BJ (cell line): ENCODE measurements around the gene NLGN1. TPM values are rescaled to one million over a fixed set of nuclear protein-coding genes. Genes with fewer than 3 reads are reported as not detected.

Experiments
- CTCF ChIA-PET: fragments of 350-600 bp; formaldehyde crosslinking; extraction: SDS; loops from one replicate; lab custom pipeline; 2021; ENCODE audit warnings: antibody characterized with exemption, inconsistent platforms; lab: Yijun Ruan, JAX
- POLR2A ChIA-PET: fragments of 300-600 bp; sonication (Branson Sonifier 250); formaldehyde crosslinking; extraction: SDS; loops from one replicate; lab custom pipeline; 2021; ENCODE audit warnings: antibody characterized with exemption; lab: Charles Lee
- DNase-seq: peaks from one replicate; pipeline ENCODE4 v3.0.0-alpha.2; 2011; ENCODE audit warnings: low read depth
- H3K27me3 ChIP-seq: 2 replicates; pipeline ENCODE4 v1.6.0; 2011; ENCODE audit warnings: low read length; ENCODE audit not compliant: control insufficient read depth, insufficient read depth
- H3K36me3 ChIP-seq: 2 replicates; pipeline ENCODE4 v1.5.1; 2011; ENCODE audit warnings: low read length; ENCODE audit not compliant: control insufficient read depth, insufficient read depth
- H3K4me3 ChIP-seq: 2 replicates; pipeline ENCODE4 v1.5.1; 2011; ENCODE audit warnings: low read depth, mild to moderate bottlenecking, control low read depth, low read length
- polyA plus RNA-seq: library from polyadenylated mRNA; depleted of rRNA; stranded (reverse); fragments of >200 nt; gene quantifications from 2 replicates; pipeline ENCODE4 v1.2.3, GENCODE V29; 2011
- TF ChIP-seq, protein P1 (sequence below): IDR thresholded peaks from 2 replicates; pipeline ENCODE4 v1.5.1; 2011; ENCODE audit warnings: low read depth, mild to moderate bottlenecking, control low read depth, inconsistent platforms, low read length, moderate library complexity; ENCODE audit not compliant: insufficient read depth

Gene NLGN1
- polyA plus RNA-seq, 1 experiment = 15.5 TPM

DNA sequence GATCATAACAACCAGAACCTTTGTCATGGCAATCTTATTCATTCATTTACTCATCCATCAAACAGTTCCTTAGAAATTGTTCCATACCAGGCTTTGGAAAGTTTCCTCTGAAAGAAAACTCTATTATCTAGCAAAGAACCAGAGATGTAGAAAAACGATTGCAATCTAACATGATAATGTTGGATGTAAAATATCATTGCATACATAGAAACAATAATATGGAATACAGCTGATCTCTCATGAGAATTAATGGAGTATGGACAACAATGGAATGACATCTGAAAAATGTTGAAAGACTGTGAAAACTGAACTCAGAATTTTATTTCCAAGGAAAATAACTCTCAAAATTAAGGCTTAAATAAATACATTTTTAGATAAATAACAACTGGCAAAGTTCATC is 665.4 kb downstream of the NLGN1 start:
- POLR2A ChIA-PET = no interaction called here
- H3K4me3 ChIP-seq = no peak overlapping the region
- no peak for DNase-seq
- CTCF ChIA-PET = no interaction called here
- H3K36me3 ChIP-seq = no peaks in the 10 kb centered on the region
- TF ChIP-seq, protein P1, sequence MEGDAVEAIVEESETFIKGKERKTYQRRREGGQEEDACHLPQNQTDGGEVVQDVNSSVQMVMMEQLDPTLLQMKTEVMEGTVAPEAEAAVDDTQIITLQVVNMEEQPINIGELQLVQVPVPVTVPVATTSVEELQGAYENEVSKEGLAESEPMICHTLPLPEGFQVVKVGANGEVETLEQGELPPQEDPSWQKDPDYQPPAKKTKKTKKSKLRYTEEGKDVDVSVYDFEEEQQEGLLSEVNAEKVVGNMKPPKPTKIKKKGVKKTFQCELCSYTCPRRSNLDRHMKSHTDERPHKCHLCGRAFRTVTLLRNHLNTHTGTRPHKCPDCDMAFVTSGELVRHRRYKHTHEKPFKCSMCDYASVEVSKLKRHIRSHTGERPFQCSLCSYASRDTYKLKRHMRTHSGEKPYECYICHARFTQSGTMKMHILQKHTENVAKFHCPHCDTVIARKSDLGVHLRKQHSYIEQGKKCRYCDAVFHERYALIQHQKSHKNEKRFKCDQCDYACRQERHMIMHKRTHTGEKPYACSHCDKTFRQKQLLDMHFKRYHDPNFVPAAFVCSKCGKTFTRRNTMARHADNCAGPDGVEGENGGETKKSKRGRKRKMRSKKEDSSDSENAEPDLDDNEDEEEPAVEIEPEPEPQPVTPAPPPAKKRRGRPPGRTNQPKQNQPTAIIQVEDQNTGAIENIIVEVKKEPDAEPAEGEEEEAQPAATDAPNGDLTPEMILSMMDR = no peak
- no peaks in the 10 kb centered on the region for H3K27me3 ChIP-seq

DNA sequence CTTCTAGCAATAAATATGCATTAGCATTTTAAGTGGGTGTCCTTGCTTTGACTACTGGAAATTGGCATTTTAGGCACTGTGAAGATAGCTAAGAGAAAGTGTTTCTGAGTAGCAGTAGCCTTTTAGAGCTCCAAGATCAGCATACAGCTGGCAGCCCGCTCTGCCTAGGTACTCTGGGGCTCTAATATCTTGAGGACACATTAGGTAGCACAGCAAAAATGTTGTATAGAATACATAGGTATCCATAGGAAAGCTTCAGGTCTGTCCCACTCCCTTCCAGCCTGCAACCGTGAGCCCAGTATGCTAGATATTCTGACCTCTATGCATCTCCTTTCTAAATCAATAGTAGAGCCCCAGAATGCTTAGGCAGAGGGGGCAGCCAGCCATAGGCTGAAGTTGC is 670.5 kb downstream of the NLGN1 start:
- ChIA-PET POLR2A (no interaction called here), CTCF (interaction anchor here (0.6 kb wide), 1 partner anchor 1066 kb away, joined by 3 read pairs; no protein-coding TSS in a partner anchor)
- TF ChIP-seq, protein P1 = no peak
- Histone ChIP-seq H3K36me3 (no peaks in the 10 kb centered on the region), H3K27me3 (no peaks in the 10 kb centered on the region), H3K4me3 (no peak overlapping the region)
- no peak for DNase-seq

DNA sequence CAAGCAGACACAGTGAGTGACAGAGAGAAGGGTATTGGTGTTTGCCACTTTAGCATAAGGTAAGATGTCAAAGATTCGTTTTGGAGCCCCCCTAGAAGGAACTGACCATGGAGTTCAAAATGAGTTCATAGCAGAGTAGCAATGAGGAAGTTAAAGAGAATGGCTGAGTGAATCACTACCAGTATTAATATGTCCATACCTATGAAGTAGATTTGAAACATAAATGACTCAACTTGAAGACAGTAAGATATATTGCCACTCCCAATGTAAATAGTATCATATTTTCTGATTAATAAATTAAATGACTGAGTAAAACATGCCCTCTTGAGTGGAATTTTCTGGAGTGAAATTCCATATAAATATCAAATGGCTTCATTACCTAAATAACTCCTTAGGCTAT is 675.1 kb downstream of the NLGN1 start:
- TF ChIP-seq, protein P1 = no peak
- H3K4me3 ChIP-seq = no peak overlapping the region
- no peaks in the 10 kb centered on the region for H3K36me3 ChIP-seq
- ChIA-PET POLR2A (no interaction called here), CTCF (no interaction called here)
- no peaks in the 10 kb centered on the region for H3K27me3 ChIP-seq
- DNase-seq = no peak

DNA sequence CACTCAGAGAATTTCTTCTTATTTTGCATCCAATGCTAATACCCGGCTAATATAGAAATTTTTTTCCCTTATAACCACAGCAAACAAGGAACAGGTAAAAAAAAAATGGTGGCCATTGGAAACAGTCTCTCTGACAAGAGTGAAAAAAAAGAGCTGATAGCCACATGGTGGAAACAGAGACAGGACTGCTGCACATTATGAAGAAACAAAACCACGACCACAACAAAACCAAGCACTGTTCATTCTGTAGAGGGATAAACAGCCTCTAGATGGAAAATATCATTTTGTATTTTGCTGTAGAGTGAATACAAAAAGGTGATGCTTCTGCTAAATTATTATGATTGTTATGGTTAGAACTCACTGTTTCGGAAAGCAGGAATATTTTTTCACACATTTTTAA is 686.2 kb downstream of the NLGN1 start:
- Histone ChIP-seq H3K27me3 (no peaks in the 10 kb centered on the region), H3K36me3 (no peaks in the 10 kb centered on the region), H3K4me3 (no peak overlapping the region)
- POLR2A ChIA-PET = no interaction called here
- TF ChIP-seq, protein P1 = no peak
- no peak for DNase-seq
- CTCF ChIA-PET = interaction anchor here (1.1 kb wide), 1 partner anchor 10 kb away, joined by 5 read pairs; no protein-coding TSS in a partner anchor

DNA sequence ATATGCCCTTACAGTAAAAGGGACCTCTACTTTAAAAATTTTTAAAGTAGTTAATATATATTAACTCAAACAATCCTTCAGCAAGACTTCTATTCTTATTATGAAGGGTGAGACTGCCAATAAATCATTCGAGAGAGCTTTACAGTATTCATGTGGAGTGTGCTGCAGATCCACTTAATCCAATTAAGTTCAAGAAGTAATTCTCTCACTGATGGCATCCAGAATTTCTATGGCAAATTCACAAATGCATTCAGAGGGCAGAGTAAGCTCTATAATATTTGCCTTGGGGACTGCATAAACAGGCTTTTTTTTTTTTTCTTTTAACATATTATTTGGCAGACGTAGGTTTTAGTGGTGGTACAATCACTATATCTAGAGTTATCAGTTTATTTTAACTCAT is 692.0 kb downstream of the NLGN1 start:
- H3K27me3 ChIP-seq = no peaks in the 10 kb centered on the region
- H3K36me3 ChIP-seq = no peaks in the 10 kb centered on the region
- TF ChIP-seq, protein P1 = no peak
- ChIA-PET POLR2A (no interaction called here), CTCF (interaction anchor here (0.6 kb wide), 1 partner anchor 22 kb away, joined by 5 read pairs; no protein-coding TSS in a partner anchor)
- DNase-seq = no peak
- no peak overlapping the region for H3K4me3 ChIP-seq
